ENCODE results near the gene THYN1.
"Not testable (repeated sequence)": the region's sequence is repeated elsewhere in the genome, so short reads cannot be mapped to it uniquely, and the experiment has no call there.

The THYN1 gene

GRCh38 chr11:134273317-134273712 is 20.2 kb upstream of the THYN1 start:
- no peak for DNase-seq

- no peak for DNase-seq
Measured at GRCh38 chr11:134272381-134273316, 19.5 kb upstream of the THYN1 start.

GRCh38 chr11:134271978-134272377 is 18.8 kb upstream of the THYN1 start:
- no peak for DNase-seq

- no peak for DNase-seq
Measured at GRCh38 chr11:134270250-134270714, 17.1 kb upstream of the THYN1 start.

GRCh38 chr11:134267966-134268365 is 14.8 kb upstream of the THYN1 start:
- DNase-seq = no peak

GRCh38 chr11:134267461-134267860 is 14.3 kb upstream of the THYN1 start:
- no peak for DNase-seq

GRCh38 chr11:134266841-134267251 is 13.7 kb upstream of the THYN1 start:
- no peak for DNase-seq

- DNase-seq = no peak
Measured at GRCh38 chr11:134266440-134266839, 13.3 kb upstream of the THYN1 start.

- DNase-seq = no peak
Measured at GRCh38 chr11:134264966-134265764, 12.0 kb upstream of the THYN1 start.

GRCh38 chr11:134261626-134262488 is 8.7 kb upstream of the THYN1 start:
- no peak for DNase-seq

GRCh38 chr11:134260983-134261382 is 7.8 kb upstream of the THYN1 start:
- no peak for DNase-seq

- DNase-seq = no peak
Measured at GRCh38 chr11:134260503-134260902, 7.4 kb upstream of the THYN1 start.

- DNase-seq = no peak
Measured at GRCh38 chr11:134258577-134258976, 5.4 kb upstream of the THYN1 start.

- no peak for DNase-seq
Measured at GRCh38 chr11:134257101-134257500, 3.9 kb upstream of the THYN1 start.

- not testable (repeated sequence) for DNase-seq
Measured at GRCh38 chr11:134255184-134255561, 2.0 kb upstream of the THYN1 start.

GRCh38 chr11:134254433-134255183 is 1.5 kb upstream of the THYN1 start:
- DNase-seq = no peak

GRCh38 chr11:134252346-134253187 is 585 bp downstream of the THYN1 start:
- DNase-seq = no peak

GRCh38 chr11:134250675-134251074 is 2.5 kb downstream of the THYN1 start:
- DNase-seq = no peak

- no peak for DNase-seq
Measured at GRCh38 chr11:134250246-134250645, 2.9 kb downstream of the THYN1 start.

- no peak for DNase-seq
Measured at GRCh38 chr11:134248910-134249480, 4.2 kb downstream of the THYN1 start.

GRCh38 chr11:134246678-134247077 is 6.5 kb downstream of the THYN1 start:
- no peak for DNase-seq
